H9 (cell line): ENCODE results near the gene MRPL28. TPM values are rescaled to one million over a fixed set of nuclear protein-coding genes. Genes with fewer than 3 reads are reported as not detected.

Experiments
- DNase-seq: peaks from one replicate; pipeline ENCODE4 v3.0.0-alpha.2; 2017
- H2AFZ ChIP-seq: one replicate; pipeline ENCODE4 v1.6.1; 2013; ENCODE audit warnings: mild to moderate bottlenecking, low read length, control low read depth, moderate library complexity
- H2AK5ac ChIP-seq: 2 replicates; pipeline ENCODE4 v1.6.1; 2013; ENCODE audit warnings: low read length, control low read depth, mixed read lengths; ENCODE audit not compliant: insufficient read length
- H2BK120ac ChIP-seq: one replicate; pipeline ENCODE4 v1.6.1; 2013; ENCODE audit warnings: low read depth, mild to moderate bottlenecking, low read length, control low read depth, inconsistent platforms; ENCODE audit not compliant: poor library complexity, severe bottlenecking
- H2BK12ac ChIP-seq: 2 replicates; pipeline ENCODE4 v1.6.1; 2013; ENCODE audit warnings: low read length, control low read depth, mixed read lengths, low read depth; ENCODE audit not compliant: insufficient read length
- H2BK15ac ChIP-seq: 2 replicates; pipeline ENCODE4 v1.6.1; 2013; ENCODE audit warnings: low read depth, low read length, control low read depth
- H2BK20ac ChIP-seq: one replicate; pipeline ENCODE4 v1.6.1; 2013; ENCODE audit warnings: low read depth, mild to moderate bottlenecking, low read length, control low read depth, inconsistent platforms; ENCODE audit not compliant: poor library complexity, severe bottlenecking
- H2BK5ac ChIP-seq: 2 replicates; pipeline ENCODE4 v1.6.1; 2013; ENCODE audit warnings: low read length, control low read depth, mixed read lengths; ENCODE audit not compliant: insufficient read length
- H3K14ac ChIP-seq: 2 replicates; pipeline ENCODE4 v1.6.1; 2013; ENCODE audit warnings: low read length, control low read depth; ENCODE audit not compliant: insufficient read depth
- H3K18ac ChIP-seq: 2 replicates; pipeline ENCODE4 v1.6.1; 2013; ENCODE audit warnings: low read depth, mild to moderate bottlenecking, mixed read lengths, low read length, control low read depth; ENCODE audit not compliant: insufficient read length
- H3K23ac ChIP-seq: 2 replicates; pipeline ENCODE4 v1.6.1; 2013; ENCODE audit warnings: low read length, control low read depth, mixed read lengths, low read depth; ENCODE audit not compliant: insufficient read length
- H3K23me2 ChIP-seq: 2 replicates; pipeline ENCODE4 v1.6.1; 2013; ENCODE audit warnings: low read depth, mild to moderate bottlenecking, mixed read lengths, low read length, control low read depth; ENCODE audit not compliant: insufficient read length, poor library complexity, severe bottlenecking
- H3K27ac ChIP-seq: 2 replicates; pipeline ENCODE4 v1.5.1; 2013; ENCODE audit warnings: low read length, control low read depth, mixed read lengths, low read depth; ENCODE audit not compliant: insufficient read length
- H3K27me3 ChIP-seq: 2 replicates; pipeline ENCODE4 v1.6.1; 2013; ENCODE audit warnings: low read length, control low read depth, inconsistent platforms; ENCODE audit not compliant: insufficient read depth
- H3K4ac ChIP-seq: 2 replicates; pipeline ENCODE4 v1.6.1; 2013; ENCODE audit warnings: low read depth, mild to moderate bottlenecking, control low read depth, inconsistent platforms, low read length, moderate library complexity
- H3K4me1 ChIP-seq: 2 replicates; pipeline ENCODE4 v1.6.1; 2013; ENCODE audit warnings: low read length, control low read depth, inconsistent platforms; ENCODE audit not compliant: insufficient read depth
- H3K4me2 ChIP-seq: 2 replicates; pipeline ENCODE4 v1.6.1; 2013; ENCODE audit warnings: low read length, control low read depth, mixed read lengths; ENCODE audit not compliant: insufficient read length, insufficient read depth
- H3K56ac ChIP-seq: 2 replicates; pipeline ENCODE4 v1.6.1; 2013; ENCODE audit warnings: low read depth, mild to moderate bottlenecking, mixed read lengths, low read length, control low read depth; ENCODE audit not compliant: insufficient read length
- H3K79me1 ChIP-seq: 2 replicates; pipeline ENCODE4 v1.6.1; 2013; ENCODE audit warnings: low read depth, mild to moderate bottlenecking, moderate library complexity, low read length, control low read depth, inconsistent platforms; ENCODE audit not compliant: insufficient read depth, poor library complexity, severe bottlenecking
- H3K79me2 ChIP-seq: 2 replicates; pipeline ENCODE4 v1.6.1; 2013; ENCODE audit warnings: low read length, control low read depth, inconsistent platforms; ENCODE audit not compliant: insufficient read depth
- H3K9ac ChIP-seq: 2 replicates; pipeline ENCODE4 v1.6.1; 2013; ENCODE audit warnings: low read length, control low read depth, mixed read lengths; ENCODE audit not compliant: insufficient read length; ENCODE audit errors: extremely low read depth
- H3K9me3 ChIP-seq: one replicate; pipeline ENCODE4 v1.6.1; 2013; ENCODE audit warnings: low read depth, low read length, inconsistent platforms; ENCODE audit not compliant: control insufficient read depth
- H3T11ph ChIP-seq: one replicate; pipeline ENCODE4 v1.6.1; 2013; ENCODE audit warnings: mild to moderate bottlenecking, low read length, control low read depth, inconsistent platforms
- H4K20me1 ChIP-seq: one replicate; pipeline ENCODE4 v1.6.1; 2013; ENCODE audit not compliant: control insufficient read depth, insufficient read length, insufficient read depth
- H4K5ac ChIP-seq: 2 replicates; pipeline ENCODE4 v1.6.1; 2013; ENCODE audit warnings: low read depth, mild to moderate bottlenecking, mixed read lengths, low read length, control low read depth; ENCODE audit not compliant: insufficient read length
- H4K8ac ChIP-seq: replicated peaks from 2 replicates; pipeline ENCODE4 v1.6.1; 2013; ENCODE audit warnings: low read length, control low read depth, mixed read lengths, low read depth; ENCODE audit not compliant: insufficient read length
- H4K91ac ChIP-seq: 2 replicates; pipeline ENCODE4 v1.6.1; 2013; ENCODE audit warnings: low read depth, mild to moderate bottlenecking, moderate library complexity, mixed read lengths, low read length, control low read depth; ENCODE audit not compliant: insufficient read length
- H3K27ac Mint-ChIP-seq, 3 experiments: 2 replicates in 2 of 3; 3 replicates in 1 of 3; pipeline ENCODE4 v1.8.0; 2020 to 2021; ENCODE audit warnings: mixed read lengths in 3 of 3, mild to moderate bottlenecking in 1 of 3, moderate library complexity in 1 of 3
- H3K27me3 Mint-ChIP-seq: 2 replicates; pipeline ENCODE4 v1.8.0; 2021; ENCODE audit warnings: low read depth, mild to moderate bottlenecking, moderate library complexity, mixed read lengths
- H3K36me3 Mint-ChIP-seq, 3 experiments: 2 replicates in 2 of 3; 3 replicates in 1 of 3; pipeline ENCODE4 v1.8.0; 2020 to 2021; ENCODE audit warnings: low read depth in 3 of 3, mixed read lengths in 3 of 3; ENCODE audit not compliant: insufficient read depth in 1 of 3
- H3K4me1 Mint-ChIP-seq, 2 experiments: 2 replicates each; pipeline ENCODE4 v1.8.0; 2020; ENCODE audit warnings: mixed read lengths in 2 of 2
- H3K4me3 Mint-ChIP-seq, 2 experiments: 2 replicates in 1 of 2; 3 replicates in 1 of 2; pipeline ENCODE4 v1.8.0; 2020 to 2021; ENCODE audit warnings: mild to moderate bottlenecking in 2 of 2, mixed read lengths in 2 of 2, moderate library complexity in 1 of 2
- H3K9me3 Mint-ChIP-seq, 2 experiments: 2 replicates in 1 of 2; 3 replicates in 1 of 2; pipeline ENCODE4 v1.8.0; 2020; ENCODE audit warnings: mild to moderate bottlenecking in 2 of 2, mixed read lengths in 2 of 2, moderate library complexity in 1 of 2
- WGBS: extraction: QIAGEN DNeasy Blood & Tissue Kit; methylation state at CpG from one replicate; pipeline ENCODE4 v1.1.7; 2013; ENCODE audit warnings: missing lambda C conversion rate, low lambda C conversion rate, mixed read lengths; ENCODE audit not compliant: insufficient read length; ENCODE audit errors: extremely low coverage; 5-methylcytosine and 5-hydroxymethylcytosine counted together
- total RNA-seq: library from RNA; stranded (reverse); gene quantifications from 2 replicates; pipeline ENCODE4 v1.2.1, GENCODE V29; 2021
- TF ChIP-seq, protein P1 (sequence below): fragments of 200-600 bp; sonication (generic); conservative IDR thresholded peaks from 3 replicates; pipeline ENCODE4 v1.8.0; 2021; ENCODE audit warnings: antibody characterized with exemption, mild to moderate bottlenecking

MRPL28 gene
- total RNA-seq, 1 experiment from 2014 or later, result 154 TPM

- no peak overlapping the region for H2BK120ac ChIP-seq
- H3K4me2 ChIP-seq, result no peak overlapping the region
- DNase-seq, result no peak
- H3K27me3 ChIP-seq, result no peaks in the 10 kb centered on the region
- no peaks in the 10 kb centered on the region for H3K27me3 Mint-ChIP-seq
- H4K8ac ChIP-seq, result no peak overlapping the region
- H3K9me3 ChIP-seq, result no peaks in the 10 kb centered on the region
- peaks cover 9 to 13% of the 10 kb centered on the region in 2 experiments for H3K4me1 Mint-ChIP-seq
- H3K23me2 ChIP-seq, result no peaks in the 10 kb centered on the region
- H3K79me1 ChIP-seq, result peaks cover 7% of the 10 kb centered on the region
- H3K4me1 ChIP-seq, result no peaks in the 10 kb centered on the region; the same call in 1 of the 2 replicates
- H2BK15ac ChIP-seq, result no peak overlapping the region
- H3K79me2 ChIP-seq, result peaks cover 37% of the 10 kb centered on the region; the same call in 1 of the 2 replicates
- WGBS, result no CpG with 5 or more reads among the region's 6 CpGs
- H3K18ac ChIP-seq, result no peak overlapping the region
- H3K36me3 Mint-ChIP-seq, result peaks cover 40 to 70% (median 46%) of the 10 kb centered on the region in 3 experiments
- no peak overlapping the region for H3K4me3 Mint-ChIP-seq
- no peak overlapping the region for H2AK5ac ChIP-seq
- H4K91ac ChIP-seq, result no peak overlapping the region
- no peaks in the 10 kb centered on the region for H3K9me3 Mint-ChIP-seq
- no peak overlapping the region for H3T11ph ChIP-seq
- no peak overlapping the region for H3K9ac ChIP-seq
- H2BK12ac ChIP-seq, result no peak overlapping the region
- no peak overlapping the region for H3K23ac ChIP-seq
- TF ChIP-seq, protein P1, sequence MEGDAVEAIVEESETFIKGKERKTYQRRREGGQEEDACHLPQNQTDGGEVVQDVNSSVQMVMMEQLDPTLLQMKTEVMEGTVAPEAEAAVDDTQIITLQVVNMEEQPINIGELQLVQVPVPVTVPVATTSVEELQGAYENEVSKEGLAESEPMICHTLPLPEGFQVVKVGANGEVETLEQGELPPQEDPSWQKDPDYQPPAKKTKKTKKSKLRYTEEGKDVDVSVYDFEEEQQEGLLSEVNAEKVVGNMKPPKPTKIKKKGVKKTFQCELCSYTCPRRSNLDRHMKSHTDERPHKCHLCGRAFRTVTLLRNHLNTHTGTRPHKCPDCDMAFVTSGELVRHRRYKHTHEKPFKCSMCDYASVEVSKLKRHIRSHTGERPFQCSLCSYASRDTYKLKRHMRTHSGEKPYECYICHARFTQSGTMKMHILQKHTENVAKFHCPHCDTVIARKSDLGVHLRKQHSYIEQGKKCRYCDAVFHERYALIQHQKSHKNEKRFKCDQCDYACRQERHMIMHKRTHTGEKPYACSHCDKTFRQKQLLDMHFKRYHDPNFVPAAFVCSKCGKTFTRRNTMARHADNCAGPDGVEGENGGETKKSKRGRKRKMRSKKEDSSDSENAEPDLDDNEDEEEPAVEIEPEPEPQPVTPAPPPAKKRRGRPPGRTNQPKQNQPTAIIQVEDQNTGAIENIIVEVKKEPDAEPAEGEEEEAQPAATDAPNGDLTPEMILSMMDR, result no peak
- H2AFZ ChIP-seq, result no peak overlapping the region
- no peak overlapping the region for H3K56ac ChIP-seq
- H2BK20ac ChIP-seq, result no peak overlapping the region
- H3K27ac ChIP-seq, result no peak overlapping the region
- no peak overlapping the region for H3K14ac ChIP-seq
- no peak overlapping the region for H4K5ac ChIP-seq
- 0 out of 7 replicates have a peak overlapping the region, but pooled peaks of 1 of the 3 experiments have one; percentile 37 for H3K27ac Mint-ChIP-seq
- no peaks in the 10 kb centered on the region for H4K20me1 ChIP-seq
- no peak overlapping the region for H3K4ac ChIP-seq
- H2BK5ac ChIP-seq, result no peak overlapping the region
These were observed 23.1 kb downstream of the MRPL28 start for GRCh38 chr16:347203-347602.
